CD14-positive monocyte (primary cell): ENCODE results near the gene CTRB1. TPM values are rescaled to one million over a fixed set of nuclear protein-coding genes. Genes with fewer than 3 reads are reported as not detected.

Experiments used
- DNase-seq, 3 donors: peaks; one replicate each; pipeline ENCODE4 v3.0.0-alpha.2; 2011 to 2022
- H2AFZ ChIP-seq: 2 replicates; pipeline ENCODE4 v1.6.0; 2012; ENCODE audit warnings: mild to moderate bottlenecking, low read depth, low read length, inconsistent platforms; ENCODE audit not compliant: insufficient read depth, poor library complexity, severe bottlenecking
- H3K27ac ChIP-seq, 2 donors: 1 replicate in 1 of 2; 2 replicates in 1 of 2; pipeline ENCODE4 v1.5.1; 2012 to 2013; ENCODE audit warnings: low read length in 2 of 2, control low read depth in 1 of 2, inconsistent platforms in 1 of 2, low read depth in 1 of 2, mild to moderate bottlenecking in 1 of 2
- H3K27me3 ChIP-seq, 2 donors: one replicate each; pipeline versions ENCODE4 v1.6.0 to v1.6.1; 2011 to 2013; ENCODE audit warnings: low read length in 2 of 2; ENCODE audit not compliant: control insufficient read depth in 2 of 2, insufficient read depth in 2 of 2
- H3K36me3 ChIP-seq, 2 donors: replicated peaks in 1 of 2; 1 replicate in 1 of 2; 2 replicates in 1 of 2; pipeline versions ENCODE4 v1.5.1 to v1.6.1; 2012 to 2013; ENCODE audit warnings: low read length in 2 of 2, control low read depth in 1 of 2, inconsistent platforms in 1 of 2, mild to moderate bottlenecking in 1 of 2; ENCODE audit not compliant: insufficient read depth in 2 of 2, control insufficient read depth in 1 of 2
- H3K4me1 ChIP-seq, 2 donors: 1 replicate in 1 of 2; 2 replicates in 1 of 2; pipeline versions ENCODE4 v1.5.1 to v1.6.1; 2012 to 2013; ENCODE audit warnings: low read length in 2 of 2, control low read depth in 1 of 2, inconsistent platforms in 1 of 2, mild to moderate bottlenecking in 1 of 2, moderate library complexity in 1 of 2; ENCODE audit not compliant: insufficient read depth in 2 of 2, control insufficient read depth in 1 of 2
- H3K4me2 ChIP-seq: replicated peaks from 2 replicates; pipeline ENCODE3; 2012; ENCODE audit warnings: low read length, moderate library complexity, mild to moderate bottlenecking; ENCODE audit not compliant: poor library complexity, severe bottlenecking; ENCODE audit errors: extremely low read depth
- H3K4me3 ChIP-seq, 3 experiments: fragments of 200-600 bp in 1 of 3; sonication (generic) in 1 of 3; replicated peaks in 1 of 3; 1 replicate in 2 of 3; 2 replicates in 1 of 3; pipeline ENCODE4 v1.5.1; 2011 to 2013; ENCODE audit warnings: low read length in 3 of 3, mild to moderate bottlenecking in 3 of 3, control low read depth in 2 of 3, low read depth in 2 of 3, inconsistent platforms in 1 of 3, moderate library complexity in 1 of 3
- H3K79me2 ChIP-seq: 2 replicates; pipeline ENCODE4 v1.6.0; 2012; ENCODE audit warnings: mild to moderate bottlenecking, control low read depth, inconsistent platforms, low read length, moderate library complexity; ENCODE audit not compliant: insufficient read depth
- H3K9ac ChIP-seq: 2 replicates; pipeline ENCODE4 v1.6.0; 2017; ENCODE audit warnings: low read length, mild to moderate bottlenecking; ENCODE audit not compliant: insufficient read depth, poor library complexity, severe bottlenecking
- H3K9me3 ChIP-seq, 2 donors: replicated peaks in 1 of 2; 1 replicate in 1 of 2; 2 replicates in 1 of 2; pipeline versions ENCODE4 v1.5.1 to v1.6.1; 2012 to 2013; ENCODE audit warnings: low read length in 2 of 2, control low read depth in 1 of 2; ENCODE audit not compliant: control insufficient read depth in 1 of 2, insufficient read depth in 1 of 2
- H4K20me1 ChIP-seq: 2 replicates; pipeline ENCODE4 v1.6.0; 2012; ENCODE audit warnings: mild to moderate bottlenecking, low read length, control low read depth, moderate library complexity; ENCODE audit not compliant: insufficient read depth
- H3K27ac Mint-ChIP-seq, 7 donors: one replicate each; pipeline ENCODE4 v1.8.0; 2020; ENCODE audit warnings: mild to moderate bottlenecking in 7 of 7, mixed read lengths in 7 of 7, moderate library complexity in 6 of 7, inconsistent platforms in 2 of 7
- H3K27me3 Mint-ChIP-seq, 3 donors: one replicate each; pipeline ENCODE4 v1.8.0; 2021 to 2022; ENCODE audit warnings: low read depth in 3 of 3, mild to moderate bottlenecking in 3 of 3, mixed read lengths in 3 of 3, moderate library complexity in 3 of 3, inconsistent platforms in 1 of 3
- H3K36me3 Mint-ChIP-seq, 2 donors: one replicate each; pipeline ENCODE4 v1.8.0; 2020; ENCODE audit warnings: mixed read lengths in 2 of 2, inconsistent platforms in 1 of 2, mild to moderate bottlenecking in 1 of 2
- H3K4me1 Mint-ChIP-seq: one replicate; pipeline ENCODE4 v1.8.0; 2020; ENCODE audit warnings: mild to moderate bottlenecking, mixed read lengths
- H3K4me3 Mint-ChIP-seq, 2 donors: one replicate each; pipeline ENCODE4 v1.8.0; 2020; ENCODE audit warnings: mild to moderate bottlenecking in 2 of 2, mixed read lengths in 2 of 2, moderate library complexity in 1 of 2
- H3K9me3 Mint-ChIP-seq, 7 donors: one replicate each; pipeline ENCODE4 v1.8.0; 2020 to 2022; ENCODE audit warnings: mixed read lengths in 7 of 7, mild to moderate bottlenecking in 6 of 7, moderate library complexity in 6 of 7, inconsistent platforms in 2 of 7
- CTCF ChIP-seq: fragments of 200-600 bp; IDR thresholded peaks from one replicate; pipeline ENCODE4 v1.8.0; 2022; ENCODE audit warnings: antibody characterized with exemption, mild to moderate bottlenecking
- WGBS: methylation state at CpG from one replicate; pipeline ENCODE4 v1.1.5; 2013; ENCODE audit warnings: missing lambda C conversion rate; ENCODE audit not compliant: insufficient coverage; 5-methylcytosine and 5-hydroxymethylcytosine counted together
- intact Hi-C, 2 donors: fragments of 100-400 bp; cut with micrococcal nuclease; formaldehyde crosslinking; loops; one replicate each; pipeline versions ENCODE4 v1.15.0 to v1.15.1; 2023
- polyA plus RNA-seq, 3 donors: library from polyadenylated mRNA; depleted of rRNA in 1 of 3; unstranded in 2 of 3; stranded (reverse) in 1 of 3; fragments of 300-500 nt in 2 of 3; fragments of >200 nt in 1 of 3; fragmentation: Illumina TruSeq in 2 of 3; gene quantifications; 1 replicate in 2 of 3; 2 replicates in 1 of 3; pipeline ENCODE4 v1.2.3, GENCODE V29; 2012 to 2021

Gene CTRB1
- polyA plus RNA-seq, 3 donors: not detected

- intact Hi-C loops: loop anchor here in 1 of 2 donors (5.0 to 10.0 kb wide), 2 partner anchors 158 to 535 kb away; no protein-coding TSS in a partner anchor
- no peak overlapping the region for H3K27ac ChIP-seq
- H3K4me3 ChIP-seq: no peak overlapping the region
- H3K27ac Mint-ChIP-seq: no peak overlapping the region
- 96% methylated on average over 48 of the region's 48 CpGs for WGBS
- H3K9me3 ChIP-seq: no peaks in the 10 kb centered on the region
- peak overlapping the region in 1 of 2 donors; percentile 57 for H3K4me3 Mint-ChIP-seq
- TF ChIP-seq CTCF: no peak
- no peaks in the 10 kb centered on the region for H3K36me3 ChIP-seq
- peaks cover 50 to 97% (median 72%) of the 10 kb centered on the region in 3 donors for H3K27me3 Mint-ChIP-seq
- no peaks in the 10 kb centered on the region for H3K4me1 Mint-ChIP-seq
- no peak overlapping the region for H3K9ac ChIP-seq
- no peaks in the 10 kb centered on the region for H4K20me1 ChIP-seq
- DNase-seq: no peak
- H3K79me2 ChIP-seq: no peaks in the 10 kb centered on the region
- H3K36me3 Mint-ChIP-seq: no peaks in the 10 kb centered on the region
- H3K4me2 ChIP-seq: no peak overlapping the region
- no peak overlapping the region for H2AFZ ChIP-seq
- no peaks in the 10 kb centered on the region for H3K4me1 ChIP-seq
- H3K27me3 ChIP-seq: peaks cover 4 to 50% of the 10 kb centered on the region in 2 donors
- peaks cover 0 to 5% (median 0%) of the 10 kb centered on the region in 7 donors for H3K9me3 Mint-ChIP-seq
These were observed 10.6 kb downstream of the CTRB1 start for GRCh38 chr16:75229172-75230031.

- Histone ChIP-seq H3K79me2 (no peaks in the 10 kb centered on the region), H3K36me3 (no peaks in the 10 kb centered on the region), H4K20me1 (no peaks in the 10 kb centered on the region), H3K4me2 (no peak overlapping the region), H3K4me3 (no peak overlapping the region), H3K9ac (no peak overlapping the region), H3K4me1 (no peaks in the 10 kb centered on the region), H3K27ac (no peak overlapping the region), H3K9me3 (no peaks in the 10 kb centered on the region), H3K27me3 (peaks cover 4 to 61% of the 10 kb centered on the region in 2 donors), H2AFZ (no peak overlapping the region)
- peak overlapping the region in 1 of 2 donors; percentile 53 for H3K4me3 Mint-ChIP-seq
- peaks cover 0 to 4% (median 2%) of the 10 kb centered on the region in 7 donors for H3K9me3 Mint-ChIP-seq
- no peak for TF ChIP-seq CTCF
- H3K36me3 Mint-ChIP-seq: no peaks in the 10 kb centered on the region
- H3K27me3 Mint-ChIP-seq: peaks cover 53 to 96% (median 71%) of the 10 kb centered on the region in 3 donors
- H3K4me1 Mint-ChIP-seq: no peaks in the 10 kb centered on the region
- H3K27ac Mint-ChIP-seq: no peak overlapping the region
- WGBS: 86% methylated on average over 7 of the region's 9 CpGs
- intact Hi-C loops: loop anchor here in 1 of 2 donors (5.0 to 10.0 kb wide), 2 partner anchors 157 to 534 kb away; no protein-coding TSS in a partner anchor
- no peak for DNase-seq
These were observed 11.8 kb downstream of the CTRB1 start for GRCh38 chr16:75230471-75231110.
